Body of pancreas (tissue), 4 donors: Measurements from ENCODE around the gene PPP5C.

Source experiments
- CTCF ChIP-seq, 7 experiments: fragments of 450-650 bp in 4 of 7; fragments of 200-600 bp in 3 of 7; sonication (generic) in 3 of 7; IDR thresholded peaks; one replicate each; pipeline ENCODE4 v1.5.1; 2016 to 2019; ENCODE audit warnings: antibody characterized with exemption in 7 of 7
- POLR2A ChIP-seq, 3 donors: fragments of 450-650 bp; IDR thresholded peaks; one replicate each; pipeline ENCODE4 v1.6.1; 2016; ENCODE audit warnings: antibody characterized with exemption in 3 of 3, mild to moderate bottlenecking in 2 of 3

- TF ChIP-seq CTCF (IDR thresholded peaks at IDR 0.05) (no peak), POLR2A (IDR thresholded peaks at IDR 0.05) (no peak)
Measured at GRCh38 chr19:46361915-46362314, 15.0 kb downstream of the PPP5C start.
